Calu3 (cell line): ENCODE measurements around the gene CTIF. TPM values are rescaled to one million over a fixed set of nuclear protein-coding genes. Genes with fewer than 3 reads are reported as not detected.

Experiments
- BruUV-seq: library from RNA; stranded (reverse); fragments of 400-500 nt; replicated peaks from 2 replicates; lab custom pipeline; 2021; lab: Mats Ljungman, UMichigan
- CTCF ChIA-PET: fragments of 300-600 bp; sonication (Branson Sonifier 250); formaldehyde crosslinking; loops from one replicate; lab custom pipeline; 2022; ENCODE audit warnings: antibody characterized with exemption; lab: Charles Lee
- DNase-seq: peaks from one replicate; pipeline ENCODE4 v3.0.0; 2022
- H3K27ac Mint-ChIP-seq: one replicate; pipeline ENCODE4 v1.8.0; 2022; ENCODE audit warnings: mixed read lengths; ENCODE audit not compliant: unreplicated experiment
- H3K27me3 Mint-ChIP-seq: one replicate; pipeline ENCODE4 v1.8.0; 2022; ENCODE audit warnings: mixed read lengths; ENCODE audit not compliant: unreplicated experiment
- H3K36me3 Mint-ChIP-seq: one replicate; pipeline ENCODE4 v1.8.0; 2022; ENCODE audit warnings: mild to moderate bottlenecking, moderate library complexity, mixed read lengths; ENCODE audit not compliant: insufficient read depth, unreplicated experiment
- H3K4me1 Mint-ChIP-seq: one replicate; pipeline ENCODE4 v1.8.0; 2022; ENCODE audit warnings: mild to moderate bottlenecking, low read depth, mixed read lengths; ENCODE audit not compliant: unreplicated experiment
- H3K4me3 Mint-ChIP-seq: one replicate; pipeline ENCODE4 v1.8.0; 2022; ENCODE audit warnings: mild to moderate bottlenecking, low read depth, moderate library complexity, mixed read lengths; ENCODE audit not compliant: unreplicated experiment
- H3K9me3 Mint-ChIP-seq: one replicate; pipeline ENCODE4 v1.8.0; 2022; ENCODE audit warnings: low read depth, mixed read lengths; ENCODE audit not compliant: unreplicated experiment
- intact Hi-C: fragments of 100-400 bp; cut with micrococcal nuclease; formaldehyde crosslinking; loops from one replicate; pipeline ENCODE4 v1.10.0; 2022; ENCODE audit not compliant: unreplicated experiment
- total RNA-seq: library from RNA; stranded (reverse); gene quantifications from 2 replicates; pipeline ENCODE4 v1.2.3, GENCODE V29; 2022
- TF ChIP-seq, protein P1 (sequence below): fragments of 200-600 bp; IDR thresholded peaks from one replicate; pipeline ENCODE4 v1.8.0; 2022; ENCODE audit warnings: antibody characterized with exemption; ENCODE audit not compliant: unreplicated experiment

The CTIF gene
- total RNA-seq, 1 experiment from 2014 or later: 40.8 TPM

DNA sequence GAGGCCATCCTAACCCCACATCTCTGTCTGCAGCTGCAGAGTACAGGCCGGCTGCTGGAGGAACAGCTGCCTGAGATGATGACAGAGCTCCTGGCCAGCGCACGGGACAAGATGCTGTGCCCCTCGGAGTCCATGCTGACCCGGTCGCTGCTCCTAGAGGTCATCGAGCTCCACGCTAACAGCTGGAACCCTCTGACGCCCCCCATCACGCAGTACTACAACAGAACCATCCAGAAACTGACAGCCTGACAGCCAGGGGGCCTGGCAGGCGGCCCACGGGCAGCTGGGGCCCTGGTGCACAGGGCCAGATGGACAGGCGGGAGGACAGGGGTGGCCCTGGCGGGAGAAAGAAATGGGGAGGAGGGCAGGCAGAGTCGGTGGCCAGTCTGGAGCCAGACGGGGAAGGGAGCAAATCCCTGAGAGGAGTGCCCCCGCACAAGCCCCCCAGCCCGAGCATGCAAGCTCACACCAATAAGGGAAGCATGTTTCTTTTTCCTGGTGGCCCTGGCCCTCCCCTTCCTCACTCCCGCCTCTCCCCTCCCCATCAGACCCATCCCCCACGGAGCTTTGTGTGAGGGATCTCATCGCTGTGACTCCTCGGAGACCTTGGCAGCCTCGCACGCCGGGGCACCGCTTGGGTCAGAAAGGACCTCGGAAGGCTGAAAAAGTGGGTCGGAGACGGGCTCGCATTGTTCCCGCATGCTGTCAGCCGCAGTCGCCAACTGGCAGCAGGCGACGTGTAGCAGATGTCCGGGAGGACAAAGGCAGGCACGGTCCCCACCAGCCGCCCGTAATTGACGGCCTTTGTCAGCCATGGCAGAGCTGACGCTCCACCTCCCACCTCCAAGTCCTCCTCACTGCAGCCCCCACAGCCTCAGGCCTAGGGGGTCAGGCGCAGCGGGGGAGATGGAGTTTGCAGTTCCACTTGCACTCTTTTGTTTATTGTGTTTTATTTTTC lies 320.8 kb downstream of the CTIF start:
- no peaks in the 10 kb centered on the region for H3K27me3 Mint-ChIP-seq
- no peak for DNase-seq
- H3K4me1 Mint-ChIP-seq: no peaks in the 10 kb centered on the region
- no peaks in the 10 kb centered on the region for H3K9me3 Mint-ChIP-seq
- TF ChIP-seq, protein P1, sequence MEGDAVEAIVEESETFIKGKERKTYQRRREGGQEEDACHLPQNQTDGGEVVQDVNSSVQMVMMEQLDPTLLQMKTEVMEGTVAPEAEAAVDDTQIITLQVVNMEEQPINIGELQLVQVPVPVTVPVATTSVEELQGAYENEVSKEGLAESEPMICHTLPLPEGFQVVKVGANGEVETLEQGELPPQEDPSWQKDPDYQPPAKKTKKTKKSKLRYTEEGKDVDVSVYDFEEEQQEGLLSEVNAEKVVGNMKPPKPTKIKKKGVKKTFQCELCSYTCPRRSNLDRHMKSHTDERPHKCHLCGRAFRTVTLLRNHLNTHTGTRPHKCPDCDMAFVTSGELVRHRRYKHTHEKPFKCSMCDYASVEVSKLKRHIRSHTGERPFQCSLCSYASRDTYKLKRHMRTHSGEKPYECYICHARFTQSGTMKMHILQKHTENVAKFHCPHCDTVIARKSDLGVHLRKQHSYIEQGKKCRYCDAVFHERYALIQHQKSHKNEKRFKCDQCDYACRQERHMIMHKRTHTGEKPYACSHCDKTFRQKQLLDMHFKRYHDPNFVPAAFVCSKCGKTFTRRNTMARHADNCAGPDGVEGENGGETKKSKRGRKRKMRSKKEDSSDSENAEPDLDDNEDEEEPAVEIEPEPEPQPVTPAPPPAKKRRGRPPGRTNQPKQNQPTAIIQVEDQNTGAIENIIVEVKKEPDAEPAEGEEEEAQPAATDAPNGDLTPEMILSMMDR: no peak
- CTCF ChIA-PET: interaction anchor here (0.5 to 0.6 kb wide), 2 partner anchors 81 to 246 kb away, joined by 3 read pairs; no protein-coding TSS in a partner anchor
- BruUV-seq: no TSS peak
- H3K36me3 Mint-ChIP-seq: no peaks in the 10 kb centered on the region
- H3K4me3 Mint-ChIP-seq: no peak overlapping the region
- no peak overlapping the region for H3K27ac Mint-ChIP-seq
- intact Hi-C loops: no loop called here

DNA sequence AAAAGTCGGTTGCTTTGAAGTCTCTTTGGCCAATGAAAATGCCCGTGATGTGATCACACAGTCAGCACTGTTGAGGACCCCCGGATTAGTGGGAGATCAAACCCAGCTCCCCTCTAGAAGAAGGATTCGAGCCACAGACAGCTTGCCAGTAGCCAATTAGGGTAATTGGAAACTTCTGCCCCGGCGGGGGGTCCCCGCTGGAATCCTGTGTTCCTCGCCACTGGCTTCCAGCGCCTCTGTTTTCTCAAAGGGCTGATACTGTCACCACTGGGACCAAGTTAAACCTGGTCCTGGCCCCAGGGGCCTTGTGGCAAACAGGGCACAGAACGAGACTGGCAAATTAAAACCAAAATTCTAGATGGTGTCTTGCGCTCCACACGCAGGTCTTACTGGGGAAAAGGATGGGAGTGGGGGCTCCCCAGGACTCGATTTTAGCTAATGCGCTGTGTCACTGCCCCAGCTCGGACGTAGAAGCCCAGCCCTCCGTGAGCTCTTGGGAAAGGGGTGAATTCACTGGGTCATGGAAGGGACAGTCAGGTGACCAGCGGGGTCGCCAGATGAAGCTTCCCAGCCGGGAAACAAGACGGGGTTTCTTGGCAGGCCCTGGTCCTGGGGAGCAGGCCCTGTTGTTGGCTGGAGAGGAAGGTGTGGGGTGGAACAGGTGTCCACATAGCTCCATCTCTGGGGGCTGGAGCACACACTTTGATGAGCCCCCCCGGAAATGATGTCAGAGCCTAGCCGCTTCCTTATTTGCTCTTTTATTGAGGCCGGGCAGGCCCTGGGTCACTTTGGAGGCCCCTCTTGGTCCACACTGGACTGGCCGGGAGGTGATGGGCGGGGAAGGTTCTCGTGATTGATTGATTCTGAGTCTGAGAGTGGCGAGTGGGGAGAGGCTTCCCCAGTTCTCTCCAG lies 321.7 kb downstream of the CTIF start:
- Mint-ChIP-seq H3K27me3 (no peaks in the 10 kb centered on the region), H3K4me3 (no peak overlapping the region), H3K36me3 (no peaks in the 10 kb centered on the region), H3K27ac (no peak overlapping the region), H3K4me1 (no peaks in the 10 kb centered on the region), H3K9me3 (no peaks in the 10 kb centered on the region)
- BruUV-seq: no TSS peak
- DNase-seq: no peak
- CTCF ChIA-PET: no interaction called here
- intact Hi-C loops: no loop called here
- TF ChIP-seq, protein P1: no peak

DNA sequence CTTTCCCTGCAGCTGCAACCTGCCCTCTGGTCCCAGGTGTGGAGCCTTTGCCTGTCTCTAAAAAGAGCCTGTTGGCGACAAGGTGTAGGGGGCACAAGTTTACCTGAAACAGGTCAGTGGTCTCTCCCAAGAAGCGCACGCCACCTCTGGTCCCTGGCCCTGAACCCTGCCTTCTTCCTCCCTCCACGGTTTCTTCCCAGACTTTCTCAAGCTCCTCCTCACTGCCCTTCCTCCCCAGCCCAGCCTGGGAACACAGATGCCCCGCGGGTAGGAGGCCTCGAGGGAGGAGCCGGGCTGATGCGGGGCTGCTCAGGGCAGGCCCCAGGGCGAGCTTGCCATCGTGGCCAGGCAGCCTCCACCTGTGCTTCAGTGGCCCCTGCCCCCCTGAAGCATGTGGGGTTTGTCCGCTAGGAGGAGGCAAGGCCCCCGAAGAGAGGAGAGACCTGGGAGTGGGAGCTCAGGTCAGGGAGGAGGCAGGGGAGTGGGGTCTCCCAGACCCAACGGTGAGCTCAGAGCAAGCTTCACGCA lies 322.4 kb downstream of the CTIF start:
- BruUV-seq: no TSS peak
- no peaks in the 10 kb centered on the region for H3K4me1 Mint-ChIP-seq
- H3K27me3 Mint-ChIP-seq: no peaks in the 10 kb centered on the region
- H3K27ac Mint-ChIP-seq: no peak overlapping the region
- TF ChIP-seq, protein P1: no peak
- no peak for DNase-seq
- intact Hi-C loops: no loop called here
- CTCF ChIA-PET: no interaction called here
- no peak overlapping the region for H3K4me3 Mint-ChIP-seq
- no peaks in the 10 kb centered on the region for H3K9me3 Mint-ChIP-seq
- H3K36me3 Mint-ChIP-seq: no peaks in the 10 kb centered on the region

DNA sequence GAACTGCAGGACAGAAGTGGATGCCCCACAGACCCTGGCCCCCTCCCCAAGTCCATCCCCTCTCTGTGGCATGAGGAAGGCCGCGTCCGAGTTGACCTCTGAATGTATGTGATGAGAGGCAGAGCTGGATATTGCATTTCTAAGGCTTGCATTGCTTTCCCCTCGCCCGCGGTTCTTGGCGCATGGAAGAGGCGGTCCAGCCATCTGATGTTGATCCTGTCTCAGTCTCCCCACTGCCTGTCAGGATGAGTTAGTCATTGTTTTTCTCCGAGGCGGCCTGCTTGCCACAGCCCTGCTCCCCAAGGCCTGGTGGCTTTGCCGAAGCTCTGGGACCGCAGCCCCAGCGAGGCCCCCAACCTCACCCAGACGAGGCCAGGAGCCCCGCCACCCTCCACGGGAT lies 323.3 kb downstream of the CTIF start:
- Mint-ChIP-seq H3K9me3 (no peaks in the 10 kb centered on the region), H3K36me3 (no peaks in the 10 kb centered on the region), H3K27ac (no peak overlapping the region), H3K4me3 (no peak overlapping the region), H3K4me1 (no peaks in the 10 kb centered on the region), H3K27me3 (no peaks in the 10 kb centered on the region)
- no TSS peak for BruUV-seq
- DNase-seq: no peak
- CTCF ChIA-PET: no interaction called here
- TF ChIP-seq, protein P1: no peak
- intact Hi-C loops: no loop called here
